ENCODE results near the gene FASN. TPM values are rescaled to one million over a fixed set of nuclear protein-coding genes. Genes with fewer than 3 reads are reported as not detected.

Gene FASN
- total and polyA plus RNA-seq, 2 of the 13 experiments (the other 11 are each of a cell fraction or from before 2014, with no cell fraction given): 51.7 to 101 TPM

- TF ChIP-seq AFF4 (CRISPR knock-in tag; IDR thresholded peaks at IDR 0.05) (peak; percentile 71; the same call in 1 of the 2 replicates), SMARCC2 (IDR thresholded peaks at IDR 0.05) (no peak), ZNF850 (CRISPR knock-in tag; conservative IDR thresholded peaks at IDR 0.05) (0 out of 2 replicates have a peak, but pooled peaks have one; percentile 16), CHCHD3 (CRISPR knock-in tag; IDR thresholded peaks at IDR 0.05) (peak; percentile 41; the same call in 1 of the 2 replicates), SKIL (CRISPR knock-in tag; IDR thresholded peaks at IDR 0.05; ENCODE audit: borderline replicate concordance) (no peak), DPF2 (CRISPR knock-in tag; IDR thresholded peaks at IDR 0.05; ENCODE audit: borderline replicate concordance, low read depth) (no peak), RFXANK (CRISPR knock-in tag; IDR thresholded peaks at IDR 0.05) (no peak), SSRP1 (CRISPR knock-in tag; IDR thresholded peaks at IDR 0.05) (peak; percentile 35; the same call in 1 of the 2 replicates), STAT6 (CRISPR knock-in tag; IDR thresholded peaks at IDR 0.05; ENCODE audit: borderline replicate concordance) (no peak), SMC3 (IDR thresholded peaks at IDR 0.05; ENCODE audit: low read length) (no peak), ZNF784 (CRISPR knock-in tag; IDR thresholded peaks at IDR 0.05; ENCODE audit: borderline replicate concordance) (no peak), POGK (CRISPR knock-in tag; conservative IDR thresholded peaks at IDR 0.05) (no peak; the same call in 1 of the 2 replicates), CENPBD1 (CRISPR knock-in tag; IDR thresholded peaks at IDR 0.05; ENCODE audit: borderline replicate concordance, low read depth) (no peak; the same call in 1 of the 2 replicates), KDM3A (CRISPR knock-in tag; IDR thresholded peaks at IDR 0.05; ENCODE audit: low read depth) (0 out of 2 replicates have a peak, but pooled peaks have one; percentile 62), PLSCR1 (CRISPR knock-in tag; IDR thresholded peaks at IDR 0.05; ENCODE audit: borderline replicate concordance) (no peak)
Observed at GRCh38 chr17:82097184-82097918, 685 bp downstream of the FASN start (continued).

Data from HepG2 (cell line).